IMR-90 (cell line): Measurements from ENCODE around the gene ABHD10. TPM values are rescaled to one million over a fixed set of nuclear protein-coding genes. Genes with fewer than 3 reads are reported as not detected.
A peak's percentile ranks its signal among the peaks of the same experiment; 100 is the strongest.

ENCODE experiments used
- ATAC-seq: fragments of 200-7000 bp; cut with Tn5 transposase; 2 replicates; pipeline ENCODE4 v1.9.1; 2020; ENCODE audit warnings: low read depth, mild to moderate bottlenecking, moderate library complexity
- BruUV-seq: library from RNA; stranded (reverse); fragments of 400-500 nt; replicated peaks from 2 replicates; lab custom pipeline; 2021; lab: Mats Ljungman, UMichigan
- CTCF ChIA-PET: fragments of 300-600 bp; formaldehyde crosslinking; extraction: SDS; loops from one replicate; lab custom pipeline; 2021; ENCODE audit warnings: antibody characterized with exemption; lab: Yijun Ruan, JAX
- POLR2A ChIA-PET: fragments of 300-600 bp; sonication (Branson Sonifier 250); formaldehyde crosslinking; loops from one replicate; lab custom pipeline; 2022; ENCODE audit warnings: antibody characterized with exemption; ENCODE audit not compliant: unreplicated experiment; lab: Charles Lee
- DNase-seq: peaks from one replicate; pipeline ENCODE4 v3.0.0; 2013
- H2AFZ ChIP-seq: replicated peaks from 2 replicates; pipeline ENCODE3; 2013; ENCODE audit warnings: low read length, mild to moderate bottlenecking; ENCODE audit not compliant: poor library complexity
- H2AK5ac ChIP-seq: 2 replicates; pipeline ENCODE4 v1.6.1; 2013; ENCODE audit warnings: low read depth, low read length, inconsistent platforms
- H2AK9ac ChIP-seq: replicated peaks from 2 replicates; pipeline ENCODE3; 2013; ENCODE audit warnings: mild to moderate bottlenecking, low read depth, low read length, moderate library complexity; ENCODE audit not compliant: poor library complexity
- H2BK120ac ChIP-seq: 2 replicates; pipeline ENCODE4 v1.6.1; 2013; ENCODE audit warnings: low read depth, low read length, inconsistent platforms
- H2BK15ac ChIP-seq: 3 replicates; pipeline ENCODE4 v1.6.1; 2013; ENCODE audit warnings: low read depth, low read length, inconsistent platforms
- H2BK20ac ChIP-seq: 2 replicates; pipeline ENCODE4 v1.6.1; 2013; ENCODE audit warnings: low read depth, mild to moderate bottlenecking, inconsistent platforms, low read length, moderate library complexity
- H2BK5ac ChIP-seq: 2 replicates; pipeline ENCODE4 v1.6.1; 2013; ENCODE audit warnings: mild to moderate bottlenecking, low read depth, low read length, inconsistent platforms; ENCODE audit not compliant: poor library complexity, severe bottlenecking
- H3K14ac ChIP-seq: replicated peaks from 2 replicates; pipeline ENCODE4 v1.6.1; 2013; ENCODE audit warnings: low read depth, low read length, inconsistent platforms
- H3K18ac ChIP-seq: 2 replicates; pipeline ENCODE4 v1.6.1; 2013; ENCODE audit warnings: low read depth, low read length, control low read depth
- H3K23ac ChIP-seq: 2 replicates; pipeline ENCODE4 v1.6.1; 2013; ENCODE audit warnings: low read depth, low read length, inconsistent platforms
- H3K27ac ChIP-seq: 2 replicates; pipeline ENCODE4 v1.5.1; 2013; ENCODE audit warnings: mild to moderate bottlenecking, control low read depth, low read length; ENCODE audit not compliant: insufficient read depth
- H3K27me3 ChIP-seq: 2 replicates; pipeline ENCODE4 v1.6.1; 2013; ENCODE audit warnings: low read length; ENCODE audit not compliant: control insufficient read depth, insufficient read depth
- H3K36me3 ChIP-seq: 2 replicates; pipeline ENCODE4 v1.6.1; 2013; ENCODE audit warnings: low read length, mixed read lengths; ENCODE audit not compliant: control insufficient read depth, insufficient read depth
- H3K4ac ChIP-seq: 2 replicates; pipeline ENCODE4 v1.6.1; 2013; ENCODE audit warnings: low read depth, low read length, inconsistent platforms
- H3K4me1 ChIP-seq: 2 replicates; pipeline ENCODE4 v1.6.1; 2013; ENCODE audit warnings: low read length, mixed read lengths; ENCODE audit not compliant: control insufficient read depth, insufficient read depth
- H3K4me2 ChIP-seq: 2 replicates; pipeline ENCODE4 v1.6.1; 2013; ENCODE audit warnings: low read depth, mild to moderate bottlenecking, control low read depth, low read length, moderate library complexity
- H3K4me3 ChIP-seq: 2 replicates; pipeline ENCODE4 v1.5.1; 2013; ENCODE audit warnings: low read depth, mild to moderate bottlenecking, control low read depth, low read length, moderate library complexity; ENCODE audit not compliant: insufficient read depth
- H3K56ac ChIP-seq: 2 replicates; pipeline ENCODE4 v1.6.1; 2013; ENCODE audit warnings: low read length, inconsistent platforms; ENCODE audit not compliant: insufficient read depth; ENCODE audit errors: extremely low read depth
- H3K79me1 ChIP-seq, 2 experiments: 2 replicates each; pipeline ENCODE4 v1.6.1; 2013; ENCODE audit warnings: low read length in 2 of 2, inconsistent platforms in 1 of 2, low read depth in 1 of 2
- H3K9ac ChIP-seq: 2 replicates; pipeline ENCODE4 v1.6.1; 2013; ENCODE audit warnings: low read depth, low read length, control low read depth
- H3K9me1 ChIP-seq: 2 replicates; pipeline ENCODE4 v1.6.1; 2013; ENCODE audit warnings: low read length, inconsistent platforms; ENCODE audit not compliant: insufficient read depth
- H3K9me3 ChIP-seq: 2 replicates; pipeline ENCODE4 v1.6.1; 2013; ENCODE audit warnings: low read length; ENCODE audit not compliant: control insufficient read depth, insufficient read depth
- H4K20me1 ChIP-seq: 2 replicates; pipeline ENCODE4 v1.6.1; 2013; ENCODE audit warnings: low read length, inconsistent platforms; ENCODE audit not compliant: insufficient read depth
- H4K5ac ChIP-seq: 2 replicates; pipeline ENCODE4 v1.6.1; 2013; ENCODE audit warnings: mild to moderate bottlenecking, low read depth, low read length, control low read depth
- H4K8ac ChIP-seq, 2 experiments: 2 replicates each; pipeline ENCODE4 v1.6.1; 2013; ENCODE audit warnings: low read depth in 2 of 2, low read length in 2 of 2, control low read depth in 1 of 2, inconsistent platforms in 1 of 2
- H4K91ac ChIP-seq: 2 replicates; pipeline ENCODE4 v1.6.1; 2013; ENCODE audit warnings: low read depth, low read length, inconsistent platforms; ENCODE audit not compliant: insufficient read depth
- CEBPB ChIP-seq: IDR thresholded peaks from 2 replicates; pipeline ENCODE4 v1.6.1; 2012; ENCODE audit warnings: low read depth, low read length, improper control_type of control experiment
- ELK1 ChIP-seq: fragments of 150-350 bp; IDR thresholded peaks from 2 replicates; pipeline ENCODE4 v1.6.1; 2016; ENCODE audit warnings: low read depth, mild to moderate bottlenecking, low read length, moderate library complexity, borderline replicate concordance
- WGBS, 2 experiments: methylation state at CpG; one replicate each; pipeline versions ENCODE4 v1.1.5 to v1.1.7; 2013; ENCODE audit warnings: missing lambda C conversion rate in 2 of 2; ENCODE audit not compliant: insufficient read length in 1 of 2; ENCODE audit errors: extremely low coverage in 2 of 2; 5-methylcytosine and 5-hydroxymethylcytosine counted together
- dilution Hi-C: fragments of 300-500 bp; cut with HindIII; formaldehyde crosslinking; loops from one replicate; pipeline ENCODE4 v1.14.3; 2018; ENCODE audit warnings: low sequenced_read_pairs; ENCODE audit not compliant: unreplicated experiment
- in situ Hi-C: fragments of 300-500 bp; cut with MboI; formaldehyde crosslinking; loops from 3 replicates; pipeline ENCODE4 v1.14.3; 2019; ENCODE audit warnings: low sequenced_read_pairs, inconsistent platforms, mixed read lengths
- intact Hi-C: fragments of 100-400 bp; cut with micrococcal nuclease; formaldehyde crosslinking; loops from 2 replicates; pipeline ENCODE4 v1.10.0; 2022
- polyA plus RNA-seq, 3 experiments: library from polyadenylated mRNA; depleted of rRNA; stranded (reverse); fragments of >200 nt; gene quantifications; 2 replicates each; pipeline ENCODE4 v1.2.3, GENCODE V29; 2012; ENCODE audit warnings: low replicate concordance in 1 of 3
- total RNA-seq: library from RNA; depleted of rRNA; stranded (reverse); fragments of >200 nt; gene quantifications from 2 replicates; pipeline ENCODE4 v1.2.3, GENCODE V29; 2012

The ABHD10 gene
- total and polyA plus RNA-seq, 2 of the 4 experiments (the other 2 are of a cell fraction), result 24.7 to 57.2 TPM

- H3K18ac ChIP-seq, result peak overlapping the region; percentile 50; the same call in 1 of the 2 replicates
- dilution Hi-C loops (no loop called here), intact Hi-C loops (loop anchor here (1.0 kb wide), 1 partner anchor 40 kb away; no protein-coding TSS in a partner anchor), in situ Hi-C loops (no loop called here)
- DNase-seq, result peak; percentile 75
- BruUV-seq, result no TSS peak
- no peak overlapping the region for H4K5ac ChIP-seq
- no peaks in the 10 kb centered on the region for H3K79me1 ChIP-seq
- H2AFZ ChIP-seq, result no peak overlapping the region
- H4K8ac ChIP-seq, result no peak overlapping the region
- peak overlapping the region; percentile 22; the same call in 1 of the 2 replicates for H3K4me2 ChIP-seq
- H4K91ac ChIP-seq, result no peak overlapping the region
- CTCF ChIA-PET, result interaction anchor here (1.0 kb wide), 1 partner anchor 11 kb away, joined by 4 read pairs; no protein-coding TSS in a partner anchor
- no peak overlapping the region for H2BK120ac ChIP-seq
- POLR2A ChIA-PET, result no interaction called here
- peaks cover 6% of the 10 kb centered on the region for H3K36me3 ChIP-seq
- H3K4me3 ChIP-seq, result no peak overlapping the region
- H3K56ac ChIP-seq, result no peak overlapping the region
- H2BK15ac ChIP-seq, result no peak overlapping the region
- ATAC-seq, result peak; percentile 53
- no peak overlapping the region for H2BK20ac ChIP-seq
- no peaks in the 10 kb centered on the region for H3K27me3 ChIP-seq
- no peak overlapping the region for H3K23ac ChIP-seq
- no peak overlapping the region for H2AK5ac ChIP-seq
- H3K4me1 ChIP-seq, result peaks cover 7% of the 10 kb centered on the region; the same call in 1 of the 2 replicates
- no peak for TF ChIP-seq ELK1
- peak; percentile 26; the same call in 1 of the 2 replicates for TF ChIP-seq CEBPB
- H3K4ac ChIP-seq, result no peak overlapping the region
- H2AK9ac ChIP-seq, result no peak overlapping the region
- peak overlapping the region; percentile 24 for H2BK5ac ChIP-seq
- H3K14ac ChIP-seq, result no peak overlapping the region; the same call in 1 of the 2 replicates
- H3K9me3 ChIP-seq, result no peaks in the 10 kb centered on the region
- peaks cover 4% of the 10 kb centered on the region; the same call in 1 of the 2 replicates for H3K9me1 ChIP-seq
- 0% methylated on average over 1 of the region's 1 CpG; no CpG with 5 or more reads in 1 of the 2 experiments for whole genome bisulfite sequencing, 2 experiments
- no peaks in the 10 kb centered on the region for H4K20me1 ChIP-seq
- no peak overlapping the region for H3K27ac ChIP-seq
- H3K9ac ChIP-seq, result no peak overlapping the region
Measured at GRCh38 chr3:111947231-111947630, 31.6 kb upstream of the ABHD10 start.
